ENCODE measurements around the gene HELB.

The HELB gene

DNA sequence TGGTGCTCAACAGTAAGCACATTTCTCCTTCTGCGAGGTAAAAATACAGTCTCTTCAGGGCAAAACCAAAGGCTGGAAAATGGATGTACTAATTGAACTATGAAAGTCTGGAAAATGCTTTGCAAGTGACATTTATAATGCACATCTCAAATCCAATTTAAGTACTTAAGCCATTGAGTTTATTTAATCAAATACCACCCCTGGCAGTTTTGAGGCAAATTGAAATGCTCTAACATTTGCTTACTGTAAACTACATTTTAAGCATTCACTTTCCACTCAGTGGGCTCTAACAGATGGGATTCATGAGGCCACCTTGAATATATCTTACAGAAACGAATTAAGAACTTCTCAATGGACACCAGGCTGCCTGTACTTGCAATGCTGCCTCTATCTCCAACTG, 69.7 kb downstream of the HELB start:
- ATAC-seq (ENCODE audit: low read depth) (no peak), DNase-seq (ENCODE audit: low spot score) (no peak)
- H3K4me3 ChIP-seq (ENCODE audit: severe bottlenecking): no peak overlapping the region
- H3K27me3 ChIP-seq (ENCODE audit: insufficient read depth, poor library complexity, severe bottlenecking): no peaks in the 10 kb centered on the region
- no peaks in the 10 kb centered on the region for H3K4me1 ChIP-seq (ENCODE audit: insufficient read depth, poor library complexity, severe bottlenecking)
- no peak overlapping the region for H3K27ac ChIP-seq (ENCODE audit: poor library complexity, severe bottlenecking)
- H3K36me3 ChIP-seq (ENCODE audit: low read depth): no peaks in the 10 kb centered on the region
- TF ChIP-seq, protein P1, sequence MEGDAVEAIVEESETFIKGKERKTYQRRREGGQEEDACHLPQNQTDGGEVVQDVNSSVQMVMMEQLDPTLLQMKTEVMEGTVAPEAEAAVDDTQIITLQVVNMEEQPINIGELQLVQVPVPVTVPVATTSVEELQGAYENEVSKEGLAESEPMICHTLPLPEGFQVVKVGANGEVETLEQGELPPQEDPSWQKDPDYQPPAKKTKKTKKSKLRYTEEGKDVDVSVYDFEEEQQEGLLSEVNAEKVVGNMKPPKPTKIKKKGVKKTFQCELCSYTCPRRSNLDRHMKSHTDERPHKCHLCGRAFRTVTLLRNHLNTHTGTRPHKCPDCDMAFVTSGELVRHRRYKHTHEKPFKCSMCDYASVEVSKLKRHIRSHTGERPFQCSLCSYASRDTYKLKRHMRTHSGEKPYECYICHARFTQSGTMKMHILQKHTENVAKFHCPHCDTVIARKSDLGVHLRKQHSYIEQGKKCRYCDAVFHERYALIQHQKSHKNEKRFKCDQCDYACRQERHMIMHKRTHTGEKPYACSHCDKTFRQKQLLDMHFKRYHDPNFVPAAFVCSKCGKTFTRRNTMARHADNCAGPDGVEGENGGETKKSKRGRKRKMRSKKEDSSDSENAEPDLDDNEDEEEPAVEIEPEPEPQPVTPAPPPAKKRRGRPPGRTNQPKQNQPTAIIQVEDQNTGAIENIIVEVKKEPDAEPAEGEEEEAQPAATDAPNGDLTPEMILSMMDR (IDR thresholded peaks at IDR 0.05; ENCODE audit: poor library complexity, severe bottlenecking): no peak
- no peaks in the 10 kb centered on the region for H3K9me3 ChIP-seq (ENCODE audit: severe bottlenecking)

DNA sequence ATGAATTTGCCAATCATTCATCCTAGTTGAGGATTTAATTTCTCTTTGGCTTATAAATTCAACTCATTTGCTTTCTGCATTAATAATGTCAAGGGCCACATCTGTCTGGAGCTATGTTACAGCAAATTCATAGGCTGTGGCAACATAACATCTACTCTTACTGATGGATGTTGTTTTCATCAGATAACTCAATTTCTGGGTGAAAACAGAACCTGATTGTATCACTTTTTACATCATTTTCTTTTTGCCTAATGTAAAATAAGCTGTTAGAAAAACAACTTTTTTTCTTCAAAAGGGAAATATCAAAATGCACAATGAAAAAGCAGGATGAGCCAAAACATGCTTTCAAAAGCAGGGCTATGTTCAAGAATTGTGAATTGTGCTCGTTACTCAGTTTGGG, 73.3 kb downstream of the HELB start:
- no peak overlapping the region for H3K27ac ChIP-seq (ENCODE audit: poor library complexity, severe bottlenecking)
- ATAC-seq (ENCODE audit: low read depth): no peak

DNA sequence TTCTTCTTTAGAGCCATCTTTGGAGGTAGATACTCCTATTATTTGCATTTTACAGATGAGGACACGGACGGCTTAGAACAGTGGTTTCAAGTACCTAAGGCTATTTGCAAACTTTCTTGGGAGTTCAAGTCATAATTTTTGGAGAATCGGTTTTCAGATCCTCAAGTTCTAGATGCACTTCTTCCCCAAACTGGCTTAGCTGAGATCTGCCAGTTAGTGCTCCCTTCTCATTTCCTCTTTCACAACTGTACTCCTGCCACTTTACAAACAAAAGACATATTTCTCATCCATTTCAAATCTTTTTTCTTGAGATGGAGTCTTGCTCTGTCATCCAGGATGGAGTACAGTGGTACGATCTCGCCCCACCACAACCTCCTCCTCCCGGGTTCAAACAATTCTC, 77.3 kb downstream of the HELB start:
- DNase-seq (ENCODE audit: low spot score): no peak
- no peak for ATAC-seq (ENCODE audit: low read depth)

More for the DNA sequence above, 73.3 kb downstream of the HELB start:
- Histone ChIP-seq H3K36me3 (ENCODE audit: low read depth) (no peaks in the 10 kb centered on the region), H3K4me1 (ENCODE audit: insufficient read depth, poor library complexity, severe bottlenecking) (no peaks in the 10 kb centered on the region), H3K27me3 (ENCODE audit: insufficient read depth, poor library complexity, severe bottlenecking) (no peaks in the 10 kb centered on the region), H3K4me3 (ENCODE audit: severe bottlenecking) (no peak overlapping the region), H3K9me3 (ENCODE audit: severe bottlenecking) (no peaks in the 10 kb centered on the region)
- no peak for DNase-seq (ENCODE audit: low spot score)
- TF ChIP-seq, protein P1 (IDR thresholded peaks at IDR 0.05; ENCODE audit: poor library complexity, severe bottlenecking): no peak

DNA sequence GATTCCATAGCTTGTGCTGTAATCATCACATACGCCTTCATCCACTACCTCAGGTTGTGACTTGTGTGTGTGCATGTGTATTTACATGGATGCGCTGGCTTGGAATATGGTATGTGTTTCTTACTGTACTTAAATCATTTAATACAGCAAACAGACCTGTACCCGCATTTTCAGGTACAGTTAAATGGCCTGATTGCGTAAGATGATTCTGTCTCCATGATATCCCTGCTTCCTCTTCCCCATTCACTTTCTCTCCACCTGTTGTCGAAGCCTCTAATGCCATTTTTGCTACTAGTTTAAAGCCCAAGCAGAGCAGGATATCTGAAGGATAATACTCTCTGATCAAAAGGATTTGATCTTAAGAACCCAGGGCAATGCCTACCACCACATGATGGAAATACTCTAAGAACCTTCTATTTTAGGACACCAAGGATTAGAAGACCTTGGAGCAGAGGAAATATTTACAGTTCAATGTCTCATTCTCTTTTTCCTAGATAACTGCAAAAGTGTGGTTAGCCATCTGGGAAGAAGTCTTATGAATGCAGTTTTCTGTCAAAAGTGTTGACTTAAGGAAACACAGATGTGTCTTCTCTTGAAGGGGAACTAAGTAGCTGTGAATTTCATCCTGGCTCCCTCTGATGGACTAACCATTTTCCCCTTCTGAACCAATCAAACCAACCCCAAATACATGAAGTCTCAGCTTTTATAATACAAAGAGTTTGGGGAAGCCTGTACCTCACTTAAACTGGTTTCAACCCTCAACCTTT, 78.7 kb downstream of the HELB start:
- no peak overlapping the region for H3K27ac ChIP-seq (ENCODE audit: poor library complexity, severe bottlenecking)
- ATAC-seq (ENCODE audit: low read depth) (no peak), DNase-seq (ENCODE audit: low spot score) (no peak)
- no peaks in the 10 kb centered on the region for H3K36me3 ChIP-seq (ENCODE audit: low read depth)
- H3K4me3 ChIP-seq (ENCODE audit: severe bottlenecking): no peak overlapping the region
- H3K9me3 ChIP-seq (ENCODE audit: severe bottlenecking): no peaks in the 10 kb centered on the region
- TF ChIP-seq, protein P1 (IDR thresholded peaks at IDR 0.05; ENCODE audit: poor library complexity, severe bottlenecking): no peak
- no peaks in the 10 kb centered on the region for H3K27me3 ChIP-seq (ENCODE audit: insufficient read depth, poor library complexity, severe bottlenecking)
- H3K4me1 ChIP-seq (ENCODE audit: insufficient read depth, poor library complexity, severe bottlenecking): no peaks in the 10 kb centered on the region

More for the DNA sequence above, 77.3 kb downstream of the HELB start:
- Histone ChIP-seq H3K36me3 (ENCODE audit: low read depth) (no peaks in the 10 kb centered on the region), H3K27ac (ENCODE audit: poor library complexity, severe bottlenecking) (no peak overlapping the region), H3K27me3 (ENCODE audit: insufficient read depth, poor library complexity, severe bottlenecking) (no peaks in the 10 kb centered on the region), H3K4me3 (ENCODE audit: severe bottlenecking) (no peak overlapping the region), H3K4me1 (ENCODE audit: insufficient read depth, poor library complexity, severe bottlenecking) (no peaks in the 10 kb centered on the region), H3K9me3 (ENCODE audit: severe bottlenecking) (no peaks in the 10 kb centered on the region)
- TF ChIP-seq, protein P1 (IDR thresholded peaks at IDR 0.05; ENCODE audit: poor library complexity, severe bottlenecking): no peak

DNA sequence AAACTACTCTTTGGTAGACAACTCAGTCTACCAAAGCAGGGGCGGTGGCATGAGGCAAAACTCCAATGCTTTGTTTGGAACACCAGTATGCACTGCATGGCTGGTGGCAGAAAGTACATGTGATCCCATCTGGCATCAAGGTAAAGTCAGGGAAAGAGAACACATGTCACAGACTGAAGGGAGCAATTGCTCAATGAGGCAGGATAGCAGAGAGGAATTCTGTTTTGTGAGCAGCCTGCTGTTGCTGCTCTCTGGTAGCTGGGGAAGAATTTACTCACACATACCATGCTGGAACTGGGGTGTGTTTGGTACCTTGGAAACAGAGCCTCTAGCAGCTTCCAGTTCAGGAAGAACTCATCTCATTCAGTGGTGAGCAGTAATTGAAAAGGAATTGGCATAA, 84.8 kb downstream of the HELB start:
- no peak for DNase-seq (ENCODE audit: low spot score)
- Histone ChIP-seq H3K4me1 (ENCODE audit: insufficient read depth, poor library complexity, severe bottlenecking) (no peaks in the 10 kb centered on the region), H3K36me3 (ENCODE audit: low read depth) (no peaks in the 10 kb centered on the region), H3K4me3 (ENCODE audit: severe bottlenecking) (no peak overlapping the region), H3K9me3 (ENCODE audit: severe bottlenecking) (no peaks in the 10 kb centered on the region), H3K27ac (ENCODE audit: poor library complexity, severe bottlenecking) (no peak overlapping the region), H3K27me3 (ENCODE audit: insufficient read depth, poor library complexity, severe bottlenecking) (no peaks in the 10 kb centered on the region)
- TF ChIP-seq, protein P1 (IDR thresholded peaks at IDR 0.05; ENCODE audit: poor library complexity, severe bottlenecking): no peak
- no peak for ATAC-seq (ENCODE audit: low read depth)
